ENCODE results near the gene CMTR2. TPM values are rescaled to one million over a fixed set of nuclear protein-coding genes. Genes with fewer than 3 reads are reported as not detected.

Gene CMTR2
- total and polyA plus RNA-seq, 2 experiments from 2014 or later = 13.9 to 38.6 TPM

GRCh38 chr16:71276589-71277334 is 12.4 kb downstream of the CMTR2 start:
- no peaks in the 10 kb centered on the region for H3K4me1 ChIP-seq (ENCODE audit: low read depth)
- no peak overlapping the region for H3K4me3 ChIP-seq
- no peak for DNase-seq (ENCODE audit: low read depth in 1 of 2, low spot score in 1 of 2)
- H3K9me3 ChIP-seq (ENCODE audit: low read depth) = no peaks in the 10 kb centered on the region
- no peak for TF ChIP-seq CTCF (IDR thresholded peaks at IDR 0.05; ENCODE audit: low read depth, low read length)
- no peaks in the 10 kb centered on the region for H3K36me3 ChIP-seq
- H3K27me3 ChIP-seq = no peaks in the 10 kb centered on the region
- no peak overlapping the region for H3K27ac ChIP-seq

- Histone ChIP-seq H3K27me3 (no peaks in the 10 kb centered on the region), H3K27ac (no peak overlapping the region), H3K36me3 (no peaks in the 10 kb centered on the region), H3K9me3 (ENCODE audit: low read depth) (no peaks in the 10 kb centered on the region), H3K4me1 (ENCODE audit: low read depth) (no peaks in the 10 kb centered on the region), H3K4me3 (no peak overlapping the region)
- DNase-seq (ENCODE audit: low read depth in 1 of 2, low spot score in 1 of 2) = no peak
- TF ChIP-seq CTCF (IDR thresholded peaks at IDR 0.05; ENCODE audit: low read depth, low read length) = no peak
Observed at GRCh38 chr16:71273384-71273783, 15.8 kb downstream of the CMTR2 start.

GRCh38 chr16:71264299-71264698 is 24.9 kb downstream of the CMTR2 start:
- no peak for TF ChIP-seq CTCF (IDR thresholded peaks at IDR 0.05; ENCODE audit: low read depth, low read length)
- no peak overlapping the region for H3K4me3 ChIP-seq
- no peak overlapping the region for H3K27ac ChIP-seq
- H3K36me3 ChIP-seq = no peaks in the 10 kb centered on the region
- no peaks in the 10 kb centered on the region for H3K9me3 ChIP-seq (ENCODE audit: low read depth)
- H3K4me1 ChIP-seq (ENCODE audit: low read depth) = no peaks in the 10 kb centered on the region
- H3K27me3 ChIP-seq = no peaks in the 10 kb centered on the region
- no peak for DNase-seq (ENCODE audit: low read depth in 1 of 2, low spot score in 1 of 2)

GRCh38 chr16:71263582-71263981 is 25.6 kb downstream of the CMTR2 start:
- no peaks in the 10 kb centered on the region for H3K36me3 ChIP-seq
- no peak overlapping the region for H3K4me3 ChIP-seq
- DNase-seq (ENCODE audit: low read depth in 1 of 2, low spot score in 1 of 2) = no peak
- TF ChIP-seq CTCF (IDR thresholded peaks at IDR 0.05; ENCODE audit: low read depth, low read length) = no peak
- no peaks in the 10 kb centered on the region for H3K9me3 ChIP-seq (ENCODE audit: low read depth)
- no peaks in the 10 kb centered on the region for H3K27me3 ChIP-seq
- H3K4me1 ChIP-seq (ENCODE audit: low read depth) = no peaks in the 10 kb centered on the region
- no peak overlapping the region for H3K27ac ChIP-seq

- Histone ChIP-seq H3K27me3 (no peaks in the 10 kb centered on the region), H3K27ac (no peak overlapping the region), H3K4me3 (no peak overlapping the region), H3K36me3 (no peaks in the 10 kb centered on the region), H3K9me3 (ENCODE audit: low read depth) (no peaks in the 10 kb centered on the region), H3K4me1 (ENCODE audit: low read depth) (no peaks in the 10 kb centered on the region)
- no peak for DNase-seq (ENCODE audit: low read depth in 1 of 2, low spot score in 1 of 2)
- no peak for TF ChIP-seq CTCF (IDR thresholded peaks at IDR 0.05; ENCODE audit: low read depth, low read length)
Observed at GRCh38 chr16:71262391-71262790, 26.8 kb downstream of the CMTR2 start.
